Liver (tissue), 9 donors: ENCODE results near the gene IRGC. TPM values are rescaled to one million over a fixed set of nuclear protein-coding genes. Genes with fewer than 3 reads are reported as not detected.

Source experiments
- DNase-seq: peaks from one replicate; pipeline ENCODE4 v3.0.0-alpha.2; 2017; ENCODE audit warnings: low spot score
- H3K27ac ChIP-seq, 2 donors: one replicate each; pipeline ENCODE4 v1.7.0; 2013; ENCODE audit warnings: inconsistent platforms in 2 of 2, low read length in 2 of 2, control low read depth in 1 of 2, low read depth in 1 of 2, mild to moderate bottlenecking in 1 of 2
- H3K27me3 ChIP-seq, 4 donors: one replicate each; pipeline versions ENCODE4 v1.6.1 to v1.7.0; 2013; ENCODE audit warnings: low read length in 3 of 4, inconsistent platforms in 1 of 4, mild to moderate bottlenecking in 1 of 4, moderate library complexity in 1 of 4; ENCODE audit not compliant: control insufficient read depth in 4 of 4, insufficient read depth in 4 of 4
- H3K36me3 ChIP-seq, 4 donors: one replicate each; pipeline versions ENCODE4 v1.6.1 to v1.7.0; 2013; ENCODE audit warnings: low read length in 3 of 4, mild to moderate bottlenecking in 3 of 4, low read depth in 1 of 4, moderate library complexity in 1 of 4; ENCODE audit not compliant: control insufficient read depth in 4 of 4, insufficient read depth in 3 of 4
- H3K4me1 ChIP-seq, 4 donors: one replicate each; pipeline versions ENCODE4 v1.6.1 to v1.7.0; 2013; ENCODE audit warnings: low read length in 3 of 4, mild to moderate bottlenecking in 3 of 4, moderate library complexity in 1 of 4; ENCODE audit not compliant: control insufficient read depth in 4 of 4, insufficient read depth in 4 of 4
- H3K4me3 ChIP-seq, 3 donors: one replicate each; pipeline versions ENCODE4 v1.6.1 to v1.7.0; 2013; ENCODE audit warnings: low read length in 3 of 3, control low read depth in 1 of 3, low read depth in 1 of 3, mild to moderate bottlenecking in 1 of 3
- H3K9ac ChIP-seq, 2 donors: one replicate each; pipeline ENCODE4 v1.7.0; 2013; ENCODE audit warnings: low read length in 2 of 2, mild to moderate bottlenecking in 2 of 2, moderate library complexity in 2 of 2, control low read depth in 1 of 2, low read depth in 1 of 2
- H3K9me3 ChIP-seq, 4 donors: one replicate each; pipeline versions ENCODE4 v1.6.1 to v1.7.0; 2013; ENCODE audit warnings: low read length in 3 of 4; ENCODE audit not compliant: control insufficient read depth in 4 of 4
- EGR1 ChIP-seq, 2 donors: IDR thresholded peaks; 2 replicates each; pipeline ENCODE4 v1.6.1; 2016 to 2018; ENCODE audit warnings: antibody characterized with exemption in 2 of 2, low read depth in 2 of 2
- FOXA1 ChIP-seq: IDR thresholded peaks from 2 replicates; pipeline ENCODE4 v1.6.1; 2016; ENCODE audit warnings: antibody characterized with exemption
- FOXA2 ChIP-seq: IDR thresholded peaks from 2 replicates; pipeline ENCODE4 v1.6.1; 2016; ENCODE audit warnings: antibody characterized with exemption
- GABPA ChIP-seq, 2 donors: IDR thresholded peaks in 1 of 2; conservative IDR thresholded peaks in 1 of 2; 2 replicates each; pipeline ENCODE4 v1.6.1; 2016; ENCODE audit warnings: antibody characterized with exemption in 2 of 2, mild to moderate bottlenecking in 1 of 2, moderate library complexity in 1 of 2
- HNF4G ChIP-seq: IDR thresholded peaks from 2 replicates; pipeline ENCODE4 v1.6.1; 2016; ENCODE audit warnings: antibody characterized with exemption
- JUND ChIP-seq, 2 donors: IDR thresholded peaks; 2 replicates each; pipeline ENCODE4 v1.6.1; 2016; ENCODE audit warnings: antibody characterized with exemption in 2 of 2
- NR2F2 ChIP-seq: IDR thresholded peaks from 2 replicates; pipeline ENCODE4 v1.6.1; 2016; ENCODE audit warnings: antibody characterized with exemption
- RAD21 ChIP-seq, 2 donors: IDR thresholded peaks; 2 replicates each; pipeline ENCODE4 v1.6.1; 2016; ENCODE audit warnings: antibody characterized with exemption in 2 of 2, mild to moderate bottlenecking in 2 of 2
- RXRA ChIP-seq, 2 donors: IDR thresholded peaks; 2 replicates each; pipeline ENCODE4 v1.6.1; 2017 to 2018; ENCODE audit warnings: antibody characterized with exemption in 2 of 2, mild to moderate bottlenecking in 1 of 2
- SP1 ChIP-seq: IDR thresholded peaks from 2 replicates; pipeline ENCODE4 v1.6.1; 2018; ENCODE audit warnings: antibody characterized with exemption, mild to moderate bottlenecking
- TAF1 ChIP-seq: conservative IDR thresholded peaks from 2 replicates; pipeline ENCODE4 v1.6.1; 2016; ENCODE audit warnings: antibody characterized with exemption, mild to moderate bottlenecking
- YY1 ChIP-seq: IDR thresholded peaks from 2 replicates; pipeline ENCODE4 v1.6.1; 2016; ENCODE audit warnings: antibody characterized with exemption, mild to moderate bottlenecking
- WGBS: extraction: QIAGEN DNeasy Blood & Tissue Kit; methylation state at CpG from one replicate; pipeline ENCODE4 v1.1.7; 2013; 5-methylcytosine and 5-hydroxymethylcytosine counted together
- polyA plus RNA-seq, 2 donors: library from polyadenylated mRNA; stranded (reverse) in 1 of 2; unstranded in 1 of 2; fragments of 200-250 nt in 1 of 2; fragments of >200 nt in 1 of 2; fragmentation: Nextera tagmentation in 1 of 2; extraction: Ambion mirVana in 1 of 2; gene quantifications; one replicate each; pipeline versions ENCODE4 v1.2.1 to v1.2.3, GENCODE V29; 2013 to 2015
- total RNA-seq, 2 donors: library from RNA; depleted of rRNA; stranded (reverse); fragments of >200 nt; gene quantifications; one replicate each; pipeline ENCODE4 v1.2.3, GENCODE V29; 2014
- TF ChIP-seq, protein P1 (sequence below): IDR thresholded peaks from 2 replicates; pipeline ENCODE4 v1.6.1; 2016; ENCODE audit warnings: antibody characterized with exemption
- TF ChIP-seq, protein P2 (sequence below): IDR thresholded peaks from 2 replicates; pipeline ENCODE4 v1.6.1; 2016; ENCODE audit warnings: antibody characterized with exemption, mild to moderate bottlenecking
- TF ChIP-seq, protein P3 (sequence below): fragments of 150-350 bp; IDR thresholded peaks from 2 replicates; pipeline ENCODE4 v1.5.1; 2017; ENCODE audit warnings: improper control_type of control experiment, low read depth, low read length; ENCODE audit not compliant: missing input control
- TF ChIP-seq, protein P4 (sequence below): IDR thresholded peaks from 2 replicates; pipeline ENCODE4 v1.6.1; 2016; ENCODE audit warnings: antibody characterized with exemption
- TF ChIP-seq, protein P5 (sequence below): IDR thresholded peaks from 2 replicates; pipeline ENCODE4 v1.6.1; 2016; ENCODE audit warnings: antibody characterized with exemption
- donor health status: healthy.
- donor health status: healthy.
- donor health status: healthy.
- donor health status: healthy.
- donor health status: healthy.

The IRGC gene
- total and polyA plus RNA-seq, 4 donors = not detected

DNA sequence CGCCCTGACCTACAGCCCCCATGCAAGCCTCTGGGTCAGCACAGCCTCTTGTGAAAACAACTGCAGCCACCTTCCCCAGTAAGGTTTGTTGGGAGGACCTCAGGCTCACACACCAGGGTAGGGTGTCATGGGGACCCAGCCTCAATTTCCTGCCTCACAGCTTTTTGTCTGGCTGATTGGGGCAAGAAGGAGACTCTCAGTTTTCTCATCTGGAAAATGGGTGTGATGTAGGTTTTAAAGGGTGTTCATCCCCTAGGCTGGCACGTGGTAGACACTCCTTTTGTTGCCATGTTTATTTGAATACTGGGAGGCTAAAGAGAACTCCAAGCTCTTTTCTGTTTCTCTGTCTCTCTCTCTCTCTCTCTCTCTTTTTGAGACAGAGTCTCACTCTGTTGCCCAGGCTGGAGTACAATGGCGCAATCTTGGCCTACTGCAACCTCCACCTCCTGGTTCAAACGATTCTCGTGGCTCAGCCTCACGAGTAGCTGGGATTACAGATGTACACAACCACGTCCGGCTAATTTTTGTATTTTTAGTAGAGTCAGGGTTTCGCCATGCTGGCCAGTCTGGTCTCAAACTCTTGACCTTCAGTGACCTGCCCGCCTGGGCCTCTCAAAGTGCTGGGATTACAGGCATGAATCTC lies 27.7 kb upstream of the IRGC start:
- 82% methylated on average over 10 of the region's 10 CpGs for WGBS
- Histone ChIP-seq H3K27me3 (no peaks in the 10 kb centered on the region), H3K9me3 (peaks cover 14 to 26% (median 16%) of the 10 kb centered on the region in 4 donors), H3K4me1 (no peaks in the 10 kb centered on the region), H3K27ac (no peak overlapping the region), H3K4me3 (no peak overlapping the region), H3K9ac (no peak overlapping the region), H3K36me3 (no peaks in the 10 kb centered on the region)
- no peak for DNase-seq
- TF ChIP-seq, protein P1, sequence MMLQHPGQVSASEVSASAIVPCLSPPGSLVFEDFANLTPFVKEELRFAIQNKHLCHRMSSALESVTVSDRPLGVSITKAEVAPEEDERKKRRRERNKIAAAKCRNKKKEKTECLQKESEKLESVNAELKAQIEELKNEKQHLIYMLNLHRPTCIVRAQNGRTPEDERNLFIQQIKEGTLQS = no peak
- TF ChIP-seq TAF1 = no peak
- TF ChIP-seq, protein P2, sequence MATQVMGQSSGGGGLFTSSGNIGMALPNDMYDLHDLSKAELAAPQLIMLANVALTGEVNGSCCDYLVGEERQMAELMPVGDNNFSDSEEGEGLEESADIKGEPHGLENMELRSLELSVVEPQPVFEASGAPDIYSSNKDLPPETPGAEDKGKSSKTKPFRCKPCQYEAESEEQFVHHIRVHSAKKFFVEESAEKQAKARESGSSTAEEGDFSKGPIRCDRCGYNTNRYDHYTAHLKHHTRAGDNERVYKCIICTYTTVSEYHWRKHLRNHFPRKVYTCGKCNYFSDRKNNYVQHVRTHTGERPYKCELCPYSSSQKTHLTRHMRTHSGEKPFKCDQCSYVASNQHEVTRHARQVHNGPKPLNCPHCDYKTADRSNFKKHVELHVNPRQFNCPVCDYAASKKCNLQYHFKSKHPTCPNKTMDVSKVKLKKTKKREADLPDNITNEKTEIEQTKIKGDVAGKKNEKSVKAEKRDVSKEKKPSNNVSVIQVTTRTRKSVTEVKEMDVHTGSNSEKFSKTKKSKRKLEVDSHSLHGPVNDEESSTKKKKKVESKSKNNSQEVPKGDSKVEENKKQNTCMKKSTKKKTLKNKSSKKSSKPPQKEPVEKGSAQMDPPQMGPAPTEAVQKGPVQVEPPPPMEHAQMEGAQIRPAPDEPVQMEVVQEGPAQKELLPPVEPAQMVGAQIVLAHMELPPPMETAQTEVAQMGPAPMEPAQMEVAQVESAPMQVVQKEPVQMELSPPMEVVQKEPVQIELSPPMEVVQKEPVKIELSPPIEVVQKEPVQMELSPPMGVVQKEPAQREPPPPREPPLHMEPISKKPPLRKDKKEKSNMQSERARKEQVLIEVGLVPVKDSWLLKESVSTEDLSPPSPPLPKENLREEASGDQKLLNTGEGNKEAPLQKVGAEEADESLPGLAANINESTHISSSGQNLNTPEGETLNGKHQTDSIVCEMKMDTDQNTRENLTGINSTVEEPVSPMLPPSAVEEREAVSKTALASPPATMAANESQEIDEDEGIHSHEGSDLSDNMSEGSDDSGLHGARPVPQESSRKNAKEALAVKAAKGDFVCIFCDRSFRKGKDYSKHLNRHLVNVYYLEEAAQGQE = no peak
- TF ChIP-seq FOXA2 = no peak
- TF ChIP-seq, protein P3, sequence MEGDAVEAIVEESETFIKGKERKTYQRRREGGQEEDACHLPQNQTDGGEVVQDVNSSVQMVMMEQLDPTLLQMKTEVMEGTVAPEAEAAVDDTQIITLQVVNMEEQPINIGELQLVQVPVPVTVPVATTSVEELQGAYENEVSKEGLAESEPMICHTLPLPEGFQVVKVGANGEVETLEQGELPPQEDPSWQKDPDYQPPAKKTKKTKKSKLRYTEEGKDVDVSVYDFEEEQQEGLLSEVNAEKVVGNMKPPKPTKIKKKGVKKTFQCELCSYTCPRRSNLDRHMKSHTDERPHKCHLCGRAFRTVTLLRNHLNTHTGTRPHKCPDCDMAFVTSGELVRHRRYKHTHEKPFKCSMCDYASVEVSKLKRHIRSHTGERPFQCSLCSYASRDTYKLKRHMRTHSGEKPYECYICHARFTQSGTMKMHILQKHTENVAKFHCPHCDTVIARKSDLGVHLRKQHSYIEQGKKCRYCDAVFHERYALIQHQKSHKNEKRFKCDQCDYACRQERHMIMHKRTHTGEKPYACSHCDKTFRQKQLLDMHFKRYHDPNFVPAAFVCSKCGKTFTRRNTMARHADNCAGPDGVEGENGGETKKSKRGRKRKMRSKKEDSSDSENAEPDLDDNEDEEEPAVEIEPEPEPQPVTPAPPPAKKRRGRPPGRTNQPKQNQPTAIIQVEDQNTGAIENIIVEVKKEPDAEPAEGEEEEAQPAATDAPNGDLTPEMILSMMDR = no peak
- TF ChIP-seq NR2F2 = no peak
- TF ChIP-seq YY1 = no peak
- TF ChIP-seq HNF4G = no peak
- TF ChIP-seq RXRA (IDR thresholded peaks at IDR 0.05) = no peak
- TF ChIP-seq SP1 = no peak
- TF ChIP-seq JUND (IDR thresholded peaks at IDR 0.05) = no peak
- TF ChIP-seq, protein P4, sequence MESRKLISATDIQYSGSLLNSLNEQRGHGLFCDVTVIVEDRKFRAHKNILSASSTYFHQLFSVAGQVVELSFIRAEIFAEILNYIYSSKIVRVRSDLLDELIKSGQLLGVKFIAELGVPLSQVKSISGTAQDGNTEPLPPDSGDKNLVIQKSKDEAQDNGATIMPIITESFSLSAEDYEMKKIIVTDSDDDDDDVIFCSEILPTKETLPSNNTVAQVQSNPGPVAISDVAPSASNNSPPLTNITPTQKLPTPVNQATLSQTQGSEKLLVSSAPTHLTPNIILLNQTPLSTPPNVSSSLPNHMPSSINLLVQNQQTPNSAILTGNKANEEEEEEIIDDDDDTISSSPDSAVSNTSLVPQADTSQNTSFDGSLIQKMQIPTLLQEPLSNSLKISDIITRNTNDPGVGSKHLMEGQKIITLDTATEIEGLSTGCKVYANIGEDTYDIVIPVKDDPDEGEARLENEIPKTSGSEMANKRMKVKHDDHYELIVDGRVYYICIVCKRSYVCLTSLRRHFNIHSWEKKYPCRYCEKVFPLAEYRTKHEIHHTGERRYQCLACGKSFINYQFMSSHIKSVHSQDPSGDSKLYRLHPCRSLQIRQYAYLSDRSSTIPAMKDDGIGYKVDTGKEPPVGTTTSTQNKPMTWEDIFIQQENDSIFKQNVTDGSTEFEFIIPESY = no peak
- no peak for TF ChIP-seq GABPA (IDR thresholded peaks at IDR 0.05 in 1 of 2, conservative IDR thresholded peaks at IDR 0.05 in 1 of 2)
- TF ChIP-seq, protein P5, sequence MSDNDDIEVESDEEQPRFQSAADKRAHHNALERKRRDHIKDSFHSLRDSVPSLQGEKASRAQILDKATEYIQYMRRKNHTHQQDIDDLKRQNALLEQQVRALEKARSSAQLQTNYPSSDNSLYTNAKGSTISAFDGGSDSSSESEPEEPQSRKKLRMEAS = no peak
- no peak for TF ChIP-seq RAD21 (IDR thresholded peaks at IDR 0.05)
- TF ChIP-seq FOXA1 = no peak
- no peak for TF ChIP-seq EGR1 (IDR thresholded peaks at IDR 0.05; ENCODE audit: low read depth in 2 of 2)
